Measurements from ENCODE around the gene PSMD8. TPM values are rescaled to one million over a fixed set of nuclear protein-coding genes. Genes with fewer than 3 reads are reported as not detected.
"Not testable (repeated sequence)": the region's sequence is repeated elsewhere in the genome, so short reads cannot be mapped to it uniquely, and the experiment has no call there.

The PSMD8 gene
- total RNA-seq, result 286 and 299 TPM in 2 replicates

DNA sequence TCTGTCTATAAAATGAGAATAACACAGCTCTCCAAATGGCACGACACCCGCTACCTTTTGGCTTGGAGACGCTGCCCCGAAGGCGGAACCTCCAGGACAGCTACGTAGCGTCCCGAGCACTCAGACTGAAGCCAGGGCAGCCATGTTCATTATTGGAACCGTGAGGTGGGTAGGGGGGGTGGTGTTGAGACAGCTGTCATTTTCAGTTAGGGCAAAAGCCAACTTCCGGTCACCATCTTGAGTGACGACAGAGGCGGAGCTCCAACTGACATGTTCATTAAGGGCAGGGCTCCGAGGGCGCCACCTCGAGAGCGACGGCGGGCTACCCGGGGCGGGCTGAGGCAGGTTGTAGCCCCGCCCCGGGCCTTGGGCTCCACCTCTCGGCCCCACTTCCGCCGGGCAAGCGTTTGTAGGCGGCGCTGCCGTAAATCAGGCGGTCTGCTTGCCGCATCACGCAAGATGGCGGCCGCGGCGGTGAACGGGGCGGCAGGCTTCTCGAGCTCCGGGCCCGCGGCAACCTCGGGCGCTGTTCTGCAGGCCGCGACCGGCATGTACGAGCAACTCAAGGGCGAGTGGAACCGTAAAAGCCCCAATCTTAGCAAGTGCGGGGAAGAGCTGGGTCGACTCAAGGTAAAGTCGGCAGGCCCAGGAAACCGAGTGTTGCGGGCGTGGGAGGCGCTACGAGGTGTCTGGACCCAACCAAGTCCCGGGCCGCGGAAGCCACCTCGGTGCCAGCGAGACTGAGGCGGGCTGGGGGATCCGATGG, at the start of gene PSMD8:
TSS of gene PSMD8 (plus strand) at position 240 of the 766 bp plus-strand sequence. CDS start at position 271, 31 bp downstream.
- Mint-ChIP-seq H3K27ac (peak within 1 kb of the TSS; percentile 98), H3K27me3 (ENCODE audit: low read depth) (no peaks in the 10 kb centered on the region), H3K36me3 (ENCODE audit: low read depth) (peaks cover 40% of the 10 kb centered on the region), H3K4me3 (ENCODE audit: low read depth) (peak within 1 kb of the TSS; percentile 100), H3K9me3 (no peaks in the 10 kb centered on the region), H3K4me1 (ENCODE audit: low read depth) (peaks cover 22% of the 10 kb centered on the region)
- intact Hi-C loops (cut with micrococcal nuclease), result loop anchor here (1.0 to 10.0 kb wide), 9 partner anchors 12 to 970 kb away; partner anchors contain the start of genes MRPS12, SAMD4B, SARS2 and SIPA1L3
- DNase-seq (ENCODE audit: low spot score), result peak; percentile 98

DNA sequence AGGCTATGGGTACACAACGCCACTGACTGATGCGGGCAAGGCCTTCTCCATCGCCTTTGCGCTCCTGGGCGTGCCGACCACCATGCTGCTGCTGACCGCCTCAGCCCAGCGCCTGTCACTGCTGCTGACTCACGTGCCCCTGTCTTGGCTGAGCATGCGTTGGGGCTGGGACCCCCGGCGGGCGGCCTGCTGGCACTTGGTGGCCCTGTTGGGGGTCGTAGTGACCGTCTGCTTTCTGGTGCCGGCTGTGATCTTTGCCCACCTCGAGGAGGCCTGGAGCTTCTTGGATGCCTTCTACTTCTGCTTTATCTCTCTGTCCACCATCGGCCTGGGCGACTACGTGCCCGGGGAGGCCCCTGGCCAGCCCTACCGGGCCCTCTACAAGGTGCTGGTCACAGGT, 47.8 kb upstream of the PSMD8 start:
- intact Hi-C loops (cut with micrococcal nuclease), result no loop called here
- no peak for DNase-seq (ENCODE audit: low spot score)
- Mint-ChIP-seq H3K36me3 (ENCODE audit: low read depth) (peaks cover 52% of the 10 kb centered on the region), H3K27me3 (ENCODE audit: low read depth) (no peaks in the 10 kb centered on the region), H3K4me3 (ENCODE audit: low read depth) (no peak overlapping the region), H3K27ac (no peak overlapping the region), H3K9me3 (no peaks in the 10 kb centered on the region), H3K4me1 (ENCODE audit: low read depth) (peaks cover 7% of the 10 kb centered on the region)

DNA sequence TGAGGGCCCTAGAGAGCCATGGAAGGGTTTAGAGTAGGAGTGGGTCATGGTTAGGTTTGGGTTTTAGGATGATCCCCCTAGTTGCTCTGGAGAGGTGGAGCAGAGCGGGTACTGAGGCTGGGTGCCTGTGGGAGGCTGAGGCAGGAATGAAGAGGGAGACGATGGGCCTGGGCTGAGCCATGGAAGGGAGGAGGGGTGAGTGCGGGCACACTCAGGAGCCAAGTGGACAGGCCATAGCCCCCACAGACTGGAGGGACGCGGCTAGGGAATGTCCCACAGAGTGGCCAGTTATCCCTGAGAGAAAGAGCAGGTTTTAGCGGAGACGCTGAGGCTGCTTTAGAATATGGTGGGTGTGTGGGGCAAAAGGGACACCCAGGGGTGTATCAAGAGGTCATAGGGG, 44.7 kb upstream of the PSMD8 start:
- Mint-ChIP-seq H3K4me1 (ENCODE audit: low read depth) (no peaks in the 10 kb centered on the region), H3K27me3 (ENCODE audit: low read depth) (no peaks in the 10 kb centered on the region), H3K4me3 (ENCODE audit: low read depth) (no peak overlapping the region), H3K36me3 (ENCODE audit: low read depth) (peaks cover 40% of the 10 kb centered on the region), H3K9me3 (no peaks in the 10 kb centered on the region), H3K27ac (no peak overlapping the region)
- DNase-seq (ENCODE audit: low spot score), result no peak
- intact Hi-C loops (cut with micrococcal nuclease), result no loop called here

GRCh38 chr19:38331728-38332127, 42.6 kb upstream of the PSMD8 start:
- no peak overlapping the region for H3K4me3 Mint-ChIP-seq (ENCODE audit: low read depth)
- intact Hi-C loops (cut with micrococcal nuclease), result no loop called here

DNA sequence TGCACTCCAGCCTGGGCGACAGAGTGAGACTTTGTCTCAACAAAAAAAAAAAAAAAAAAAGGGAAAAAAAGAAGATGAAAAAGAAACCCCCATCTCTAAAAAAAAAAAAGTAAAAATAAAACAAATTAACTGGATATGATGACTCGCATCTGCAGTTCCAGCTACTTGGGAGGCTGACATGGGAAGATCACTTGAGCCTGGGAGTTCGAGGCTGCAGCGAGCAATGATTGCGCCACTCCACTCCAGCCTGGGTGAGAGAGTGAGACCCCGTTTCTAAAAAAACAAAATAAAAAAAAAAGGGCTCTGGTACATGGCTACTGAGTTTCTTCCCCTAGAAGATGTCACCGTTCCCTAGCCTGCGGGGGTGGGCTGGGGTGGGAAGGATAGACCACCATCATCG, 41.1 kb upstream of the PSMD8 start:
- intact Hi-C loops (cut with micrococcal nuclease), result no loop called here
- Mint-ChIP-seq H3K27ac (no peak overlapping the region), H3K27me3 (ENCODE audit: low read depth) (no peaks in the 10 kb centered on the region), H3K9me3 (no peaks in the 10 kb centered on the region), H3K4me3 (ENCODE audit: low read depth) (no peak overlapping the region), H3K4me1 (ENCODE audit: low read depth) (peaks cover 4% of the 10 kb centered on the region), H3K36me3 (ENCODE audit: low read depth) (peaks cover 13% of the 10 kb centered on the region)
- no peak for DNase-seq (ENCODE audit: low spot score)

More at GRCh38 chr19:38331728-38332127, 42.6 kb upstream of the PSMD8 start:
- no peaks in the 10 kb centered on the region for H3K27me3 Mint-ChIP-seq (ENCODE audit: low read depth)
- H3K27ac Mint-ChIP-seq, result no peak overlapping the region
- H3K36me3 Mint-ChIP-seq (ENCODE audit: low read depth), result peaks cover 26% of the 10 kb centered on the region
- no peak for DNase-seq (ENCODE audit: low spot score)
- no peaks in the 10 kb centered on the region for H3K4me1 Mint-ChIP-seq (ENCODE audit: low read depth)
- H3K9me3 Mint-ChIP-seq, result no peaks in the 10 kb centered on the region

- DNase-seq (ENCODE audit: low spot score), result peak; percentile 95
- intact Hi-C loops (cut with micrococcal nuclease), result loop anchor here (1.0 to 5.0 kb wide), 8 partner anchors 20 to 429 kb away; partner anchors contain the start of genes GGN, PPP1R14A, PSMD8 and SIPA1L3
- H3K4me1 Mint-ChIP-seq (ENCODE audit: low read depth), result peaks cover 7% of the 10 kb centered on the region
Observed at GRCh38 chr19:38335949-38336637, 38.3 kb upstream of the PSMD8 start.

GRCh38 chr19:38336638-38337359, 37.6 kb upstream of the PSMD8 start:
- peak; percentile 96 for DNase-seq (ENCODE audit: low spot score)
- Mint-ChIP-seq H3K4me3 (ENCODE audit: low read depth) (peak overlapping the region; percentile 95), H3K36me3 (ENCODE audit: low read depth) (no peaks in the 10 kb centered on the region), H3K27ac (peak overlapping the region; percentile 100), H3K4me1 (ENCODE audit: low read depth) (peaks cover 7% of the 10 kb centered on the region), H3K27me3 (ENCODE audit: low read depth) (no peaks in the 10 kb centered on the region), H3K9me3 (no peaks in the 10 kb centered on the region)
- intact Hi-C loops (cut with micrococcal nuclease), result loop anchor here (1.0 to 5.0 kb wide), 4 partner anchors 20 to 430 kb away; partner anchors contain the start of genes PPP1R14A, PSMD8, SIPA1L3 and WDR87

More at GRCh38 chr19:38335949-38336637, 38.3 kb upstream of the PSMD8 start:
- H3K36me3 Mint-ChIP-seq (ENCODE audit: low read depth), result no peaks in the 10 kb centered on the region
- H3K27ac Mint-ChIP-seq, result peak overlapping the region; percentile 100
- H3K9me3 Mint-ChIP-seq, result no peaks in the 10 kb centered on the region
- H3K27me3 Mint-ChIP-seq (ENCODE audit: low read depth), result no peaks in the 10 kb centered on the region
- peak overlapping the region; percentile 95 for H3K4me3 Mint-ChIP-seq (ENCODE audit: low read depth)

DNA sequence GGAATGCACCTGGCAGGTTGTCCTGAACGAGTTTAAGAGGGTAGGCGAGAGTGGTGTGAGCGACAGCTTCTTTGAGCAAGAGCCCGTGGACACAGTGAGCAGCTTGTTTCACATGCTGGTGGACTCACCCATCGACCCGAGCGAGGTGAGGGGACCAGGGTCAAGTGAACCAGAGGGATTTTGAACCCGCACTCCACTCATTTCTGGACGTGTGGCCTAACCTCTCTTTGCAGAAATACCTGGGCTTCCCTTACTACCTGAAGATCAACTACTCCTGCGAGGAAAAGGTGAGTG, 37.1 kb upstream of the PSMD8 start:
- peak; percentile 24 for DNase-seq (ENCODE audit: low spot score)
- Mint-ChIP-seq H3K4me3 (ENCODE audit: low read depth) (peak overlapping the region; percentile 95), H3K4me1 (ENCODE audit: low read depth) (peaks cover 7% of the 10 kb centered on the region), H3K9me3 (no peaks in the 10 kb centered on the region), H3K36me3 (ENCODE audit: low read depth) (no peaks in the 10 kb centered on the region), H3K27me3 (ENCODE audit: low read depth) (no peaks in the 10 kb centered on the region), H3K27ac (peak overlapping the region; percentile 100)
- intact Hi-C loops (cut with micrococcal nuclease), result loop anchor here (2.0 to 5.0 kb wide), 2 partner anchors 80 to 431 kb away; partner anchors contain the start of genes PPP1R14A, SIPA1L3 and WDR87

GRCh38 chr19:38339011-38339410, 35.4 kb upstream of the PSMD8 start:
- H3K9me3 Mint-ChIP-seq; H3K4me3 Mint-ChIP-seq (ENCODE audit: low read depth); H3K27ac Mint-ChIP-seq; H3K27me3 Mint-ChIP-seq (ENCODE audit: low read depth); H3K36me3 Mint-ChIP-seq (ENCODE audit: low read depth); H3K4me1 Mint-ChIP-seq (ENCODE audit: low read depth); DNase-seq (ENCODE audit: low spot score): not testable (repeated sequence)
- intact Hi-C loops (cut with micrococcal nuclease), result loop anchor here (5.0 kb wide), 1 partner anchor 82 kb away; the partner anchor contains the start of gene PPP1R14A

GRCh38 chr19:38340927-38341326, 33.4 kb upstream of the PSMD8 start:
- DNase-seq (ENCODE audit: low spot score), result no peak
- Mint-ChIP-seq H3K27ac (no peak overlapping the region), H3K27me3 (ENCODE audit: low read depth) (no peaks in the 10 kb centered on the region), H3K9me3 (no peaks in the 10 kb centered on the region), H3K4me1 (ENCODE audit: low read depth) (peaks cover 7% of the 10 kb centered on the region), H3K36me3 (ENCODE audit: low read depth) (no peaks in the 10 kb centered on the region), H3K4me3 (ENCODE audit: low read depth) (no peak overlapping the region)
- intact Hi-C loops (cut with micrococcal nuclease), result no loop called here

DNA sequence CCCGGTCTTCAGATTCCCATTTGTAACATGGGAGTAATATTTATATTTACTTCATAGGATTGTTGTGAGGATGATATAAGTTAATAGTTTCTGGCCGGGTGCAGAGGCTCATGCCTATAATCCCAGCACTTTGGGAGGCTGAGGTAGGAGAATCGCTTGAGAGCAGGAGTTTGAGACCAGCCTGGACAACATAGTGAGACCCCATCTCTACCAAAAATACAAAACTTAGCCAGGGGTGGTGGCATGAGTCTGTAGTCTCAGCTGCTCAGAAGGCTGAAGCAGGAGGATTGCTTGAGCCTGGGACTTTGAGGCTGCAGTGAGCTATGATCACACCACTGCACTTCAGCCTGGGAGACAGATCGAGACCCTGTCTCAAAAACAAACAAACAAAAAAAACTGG, 27.5 kb upstream of the PSMD8 start:
- intact Hi-C loops (cut with micrococcal nuclease), result no loop called here
- no peak overlapping the region for H3K4me3 Mint-ChIP-seq (ENCODE audit: low read depth)
- H3K27ac Mint-ChIP-seq, result no peak overlapping the region
- H3K4me1 Mint-ChIP-seq (ENCODE audit: low read depth), result no peaks in the 10 kb centered on the region
- H3K36me3 Mint-ChIP-seq (ENCODE audit: low read depth), result no peaks in the 10 kb centered on the region
- no peaks in the 10 kb centered on the region for H3K9me3 Mint-ChIP-seq
- DNase-seq (ENCODE audit: low spot score), result no peak
- H3K27me3 Mint-ChIP-seq (ENCODE audit: low read depth), result no peaks in the 10 kb centered on the region

GRCh38 chr19:38350883-38351282, 23.5 kb upstream of the PSMD8 start:
- DNase-seq (ENCODE audit: low spot score), result no peak
- Mint-ChIP-seq H3K4me1 (ENCODE audit: low read depth) (no peaks in the 10 kb centered on the region), H3K4me3 (ENCODE audit: low read depth) (no peak overlapping the region), H3K9me3 (no peaks in the 10 kb centered on the region), H3K36me3 (ENCODE audit: low read depth) (no peaks in the 10 kb centered on the region), H3K27ac (no peak overlapping the region), H3K27me3 (ENCODE audit: low read depth) (peaks cover 1% of the 10 kb centered on the region)
- intact Hi-C loops (cut with micrococcal nuclease), result no loop called here

Data from activated T-helper 2 cell treated with anti-CD3 and anti-CD28 coated beads, Interferon-gamma antibody, Interleukin-2, Interleukin-4, amounts not matched to agents 10 μg/mL and 5 μg/mL and 100 μg/mL, durations not matched to agents 14 hours and 24 hours and 36 hours (primary cell).